Calu3 (cell line): ENCODE results near the gene WNT6. TPM values are rescaled to one million over a fixed set of nuclear protein-coding genes. Genes with fewer than 3 reads are reported as not detected.

Source experiments
- BruUV-seq: library from RNA; stranded (reverse); fragments of 400-500 nt; replicated peaks from 2 replicates; lab custom pipeline; 2021; lab: Mats Ljungman, UMichigan
- CTCF ChIA-PET: fragments of 300-600 bp; sonication (Branson Sonifier 250); formaldehyde crosslinking; loops from one replicate; lab custom pipeline; 2022; ENCODE audit warnings: antibody characterized with exemption; lab: Charles Lee
- DNase-seq: peaks from one replicate; pipeline ENCODE4 v3.0.0; 2022
- H3K27ac Mint-ChIP-seq: one replicate; pipeline ENCODE4 v1.8.0; 2022; ENCODE audit warnings: mixed read lengths; ENCODE audit not compliant: unreplicated experiment
- H3K27me3 Mint-ChIP-seq: one replicate; pipeline ENCODE4 v1.8.0; 2022; ENCODE audit warnings: mixed read lengths; ENCODE audit not compliant: unreplicated experiment
- H3K36me3 Mint-ChIP-seq: one replicate; pipeline ENCODE4 v1.8.0; 2022; ENCODE audit warnings: mild to moderate bottlenecking, moderate library complexity, mixed read lengths; ENCODE audit not compliant: insufficient read depth, unreplicated experiment
- H3K4me1 Mint-ChIP-seq: one replicate; pipeline ENCODE4 v1.8.0; 2022; ENCODE audit warnings: mild to moderate bottlenecking, low read depth, mixed read lengths; ENCODE audit not compliant: unreplicated experiment
- H3K4me3 Mint-ChIP-seq: one replicate; pipeline ENCODE4 v1.8.0; 2022; ENCODE audit warnings: mild to moderate bottlenecking, low read depth, moderate library complexity, mixed read lengths; ENCODE audit not compliant: unreplicated experiment
- H3K9me3 Mint-ChIP-seq: one replicate; pipeline ENCODE4 v1.8.0; 2022; ENCODE audit warnings: low read depth, mixed read lengths; ENCODE audit not compliant: unreplicated experiment
- intact Hi-C: fragments of 100-400 bp; cut with micrococcal nuclease; formaldehyde crosslinking; loops from one replicate; pipeline ENCODE4 v1.10.0; 2022; ENCODE audit not compliant: unreplicated experiment
- microRNA-seq: library from miRNA; unstranded; fragments of <30 nt; microRNA quantifications from one replicate; pipeline ENCODE4 v1.2.0, GENCODE V29; 2022
- total RNA-seq: library from RNA; stranded (reverse); gene quantifications from 2 replicates; pipeline ENCODE4 v1.2.3, GENCODE V29; 2022
- TF ChIP-seq, protein P1 (sequence below): fragments of 200-600 bp; IDR thresholded peaks from one replicate; pipeline ENCODE4 v1.8.0; 2022; ENCODE audit warnings: antibody characterized with exemption; ENCODE audit not compliant: unreplicated experiment

Gene WNT6
- total RNA-seq, 1 experiment from 2014 or later, result not detected

DNA sequence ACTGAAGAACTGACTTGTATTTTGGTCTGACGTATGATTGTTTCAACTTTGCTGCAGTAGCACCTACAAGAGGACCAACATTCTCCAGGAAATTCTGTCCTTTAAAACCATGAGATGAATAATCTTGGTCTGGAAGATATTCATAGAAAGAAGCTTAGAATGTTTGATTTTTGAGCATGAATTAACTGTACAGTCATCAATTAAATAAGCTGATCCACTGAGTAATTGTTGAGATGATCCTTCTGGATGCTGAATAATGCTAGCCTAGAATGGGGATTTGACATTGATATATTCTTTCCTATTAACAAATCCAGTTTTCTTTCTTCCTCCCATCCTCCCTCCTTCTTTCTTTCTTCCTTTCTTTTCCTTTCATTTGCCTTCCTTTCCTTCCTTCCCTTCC lies 60.9 kb downstream of the WNT6 start:
- peaks cover 19% of the 10 kb centered on the region for H3K27me3 Mint-ChIP-seq
- no peak overlapping the region for H3K4me3 Mint-ChIP-seq
- TF ChIP-seq, protein P1, sequence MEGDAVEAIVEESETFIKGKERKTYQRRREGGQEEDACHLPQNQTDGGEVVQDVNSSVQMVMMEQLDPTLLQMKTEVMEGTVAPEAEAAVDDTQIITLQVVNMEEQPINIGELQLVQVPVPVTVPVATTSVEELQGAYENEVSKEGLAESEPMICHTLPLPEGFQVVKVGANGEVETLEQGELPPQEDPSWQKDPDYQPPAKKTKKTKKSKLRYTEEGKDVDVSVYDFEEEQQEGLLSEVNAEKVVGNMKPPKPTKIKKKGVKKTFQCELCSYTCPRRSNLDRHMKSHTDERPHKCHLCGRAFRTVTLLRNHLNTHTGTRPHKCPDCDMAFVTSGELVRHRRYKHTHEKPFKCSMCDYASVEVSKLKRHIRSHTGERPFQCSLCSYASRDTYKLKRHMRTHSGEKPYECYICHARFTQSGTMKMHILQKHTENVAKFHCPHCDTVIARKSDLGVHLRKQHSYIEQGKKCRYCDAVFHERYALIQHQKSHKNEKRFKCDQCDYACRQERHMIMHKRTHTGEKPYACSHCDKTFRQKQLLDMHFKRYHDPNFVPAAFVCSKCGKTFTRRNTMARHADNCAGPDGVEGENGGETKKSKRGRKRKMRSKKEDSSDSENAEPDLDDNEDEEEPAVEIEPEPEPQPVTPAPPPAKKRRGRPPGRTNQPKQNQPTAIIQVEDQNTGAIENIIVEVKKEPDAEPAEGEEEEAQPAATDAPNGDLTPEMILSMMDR, result no peak
- no peaks in the 10 kb centered on the region for H3K4me1 Mint-ChIP-seq
- no peaks in the 10 kb centered on the region for H3K36me3 Mint-ChIP-seq
- DNase-seq, result no peak
- H3K27ac Mint-ChIP-seq, result no peak overlapping the region
- no TSS peak for BruUV-seq
- peaks cover 3% of the 10 kb centered on the region for H3K9me3 Mint-ChIP-seq
- intact Hi-C loops, result no loop called here
- CTCF ChIA-PET, result no interaction called here

Small RNA genes within 50 kb of the gene (microRNA-seq; reads per million reads assigned to microRNA genes)
- gene MIR9500, result not detected

Other genes starting within 250 kb of the WNT6 start
- gene ZNF142, start 200.2 kb upstream of the WNT6 start, total RNA-seq, result 42.8 and 43.3 TPM in 2 replicates
- 57.9 and 61.7 TPM in 2 replicates for gene BCS1L, start 200.1 kb upstream of the WNT6 start, total RNA-seq
- gene RNF25, start 187.8 kb upstream of the WNT6 start, total RNA-seq, result 32.1 and 36.9 TPM in 2 replicates
- gene STK36, start 187.7 kb upstream of the WNT6 start, total RNA-seq, result 42.4 and 50.6 TPM in 2 replicates
- 67.3 and 75.5 TPM in 2 replicates for gene TTLL4, start 149.0 kb upstream of the WNT6 start, total RNA-seq
- gene CYP27A1, start 77.7 kb upstream of the WNT6 start, total RNA-seq, result 11.8 and 12.2 TPM in 2 replicates
- gene PRKAG3, start 28.0 kb upstream of the WNT6 start, total RNA-seq, result not detected in 2 replicates
- 2.4 and 3.4 TPM in 2 replicates for gene WNT10A, start 21.0 kb downstream of the WNT6 start, total RNA-seq
- gene CDK5R2, start 99.9 kb downstream of the WNT6 start, total RNA-seq, result 0.59 and 0.86 TPM in 2 replicates
- gene FEV, start 125.4 kb downstream of the WNT6 start, total RNA-seq, result not detected in 2 replicates
- gene CRYBA2, start 133.6 kb downstream of the WNT6 start, total RNA-seq, result not detected in 2 replicates
- gene CFAP65, start 181.7 kb downstream of the WNT6 start, total RNA-seq, result 0.68 and 1.3 TPM in 2 replicates
- gene IHH, start 201.1 kb downstream of the WNT6 start, total RNA-seq, result 9.0 and 15.8 TPM in 2 replicates